Measurements from ENCODE around the gene PYGO2. TPM values are rescaled to one million over a fixed set of nuclear protein-coding genes. Genes with fewer than 3 reads are reported as not detected.
A peak's percentile ranks its signal among the peaks of the same experiment; 100 is the strongest.

Gene PYGO2
- total and polyA plus RNA-seq, 2 donors from 2014 or later, result 26.9 to 32.8 TPM

GRCh38 chr1:154994269-154994587, 32.6 kb upstream of the PYGO2 start:
- no peak for FAIRE-seq
- TF ChIP-seq CTCF (IDR thresholded peaks at IDR 0.05; ENCODE audit: borderline replicate concordance, extremely low read depth, insufficient read depth), result no peak
- H3K4me3 ChIP-seq (ENCODE audit: low read length in 3 of 3), result no peak overlapping the region
- H3K36me3 ChIP-seq (ENCODE audit: control insufficient read depth in 2 of 3, insufficient read depth in 3 of 3, low read length in 3 of 3), result peaks cover 0 to 2% (median 0%) of the 10 kb centered on the region in 3 donors
- H3K4me1 ChIP-seq (ENCODE audit: control insufficient read depth in 2 of 3, insufficient read depth in 2 of 3, low read depth in 1 of 3, low read length in 3 of 3), result peaks cover 0 to 3% (median 0%) of the 10 kb centered on the region in 3 donors
- DNase-seq, result no peak
- H3K9me3 ChIP-seq (ENCODE audit: control insufficient read depth in 2 of 3, insufficient read depth in 1 of 3, low read length in 3 of 3), result no peaks in the 10 kb centered on the region
- no peaks in the 10 kb centered on the region for H3K27me3 ChIP-seq (ENCODE audit: control insufficient read depth, insufficient read depth, low read length)
- no peak overlapping the region for H3K27ac ChIP-seq (ENCODE audit: low read depth in 2 of 2, low read length in 2 of 2)
- no peak overlapping the region for H3K9ac ChIP-seq (ENCODE audit: low read length in 3 of 3)
- intact Hi-C loops (cut with DNase I), result no loop called here

- H3K27me3 ChIP-seq (ENCODE audit: control insufficient read depth, insufficient read depth, low read length), result no peaks in the 10 kb centered on the region
- DNase-seq (peak in 1 of 5 donors; percentile 54), FAIRE-seq (no peak)
- no peak within 1 kb of the TSS for H3K4me3 ChIP-seq (ENCODE audit: low read length in 3 of 3)
- H3K9ac ChIP-seq (ENCODE audit: low read length in 3 of 3), result no peak within 1 kb of the TSS
- H3K27ac ChIP-seq (ENCODE audit: low read depth in 2 of 2, low read length in 2 of 2), result no peak within 1 kb of the TSS
- intact Hi-C loops (cut with DNase I), result no loop called here
- H3K4me1 ChIP-seq (ENCODE audit: control insufficient read depth in 2 of 3, insufficient read depth in 2 of 3, low read depth in 1 of 3, low read length in 3 of 3), result no peaks in the 10 kb centered on the region
- no peaks in the 10 kb centered on the region for H3K9me3 ChIP-seq (ENCODE audit: control insufficient read depth in 2 of 3, insufficient read depth in 1 of 3, low read length in 3 of 3)
- H3K36me3 ChIP-seq (ENCODE audit: control insufficient read depth in 2 of 3, insufficient read depth in 3 of 3, low read length in 3 of 3), result peaks cover 0 to 2% (median 0%) of the 10 kb centered on the region in 3 donors
- no peak for TF ChIP-seq CTCF (IDR thresholded peaks at IDR 0.05; ENCODE audit: borderline replicate concordance, extremely low read depth, insufficient read depth)
These were observed 32.1 kb upstream of the PYGO2 start, which contains the start of gene LENEP for GRCh38 chr1:154993572-154994268. LENEP (plus strand) TSS chr1:154993586; CDS start chr1:154993608, 22 bp downstream.

- H3K9me3 ChIP-seq (ENCODE audit: control insufficient read depth in 2 of 3, insufficient read depth in 1 of 3, low read length in 3 of 3), result no peaks in the 10 kb centered on the region
- H3K36me3 ChIP-seq (ENCODE audit: control insufficient read depth in 2 of 3, insufficient read depth in 3 of 3, low read length in 3 of 3), result peaks cover under 1 to 8% (median 3%) of the 10 kb centered on the region in 3 donors
- intact Hi-C loops (cut with DNase I), result no loop called here
- H3K27ac ChIP-seq (ENCODE audit: low read depth in 2 of 2, low read length in 2 of 2), result no peak overlapping the region
- no peaks in the 10 kb centered on the region for H3K4me1 ChIP-seq (ENCODE audit: control insufficient read depth in 2 of 3, insufficient read depth in 2 of 3, low read depth in 1 of 3, low read length in 3 of 3)
- no peak overlapping the region for H3K9ac ChIP-seq (ENCODE audit: low read length in 3 of 3)
- TF ChIP-seq CTCF (IDR thresholded peaks at IDR 0.05; ENCODE audit: borderline replicate concordance, extremely low read depth, insufficient read depth), result peak; percentile 15
- no peaks in the 10 kb centered on the region for H3K27me3 ChIP-seq (ENCODE audit: control insufficient read depth, insufficient read depth, low read length)
- DNase-seq (peak in 1 of 5 donors; percentile 49), FAIRE-seq (no peak)
- no peak overlapping the region for H3K4me3 ChIP-seq (ENCODE audit: low read length in 3 of 3)
These were observed 31.4 kb upstream of the PYGO2 start for GRCh38 chr1:154992721-154993571.

All from kidney (tissue), 14 donors.